SK-N-SH treated with all-trans-retinoic acid at 6 μM for 48 hours (cell line): Measurements from ENCODE around the gene FUBP3.

Experiments
- ATAC-seq: fragments of 200-7000 bp; cut with Tn5 transposase; 3 replicates; pipeline ENCODE4 v1.9.1; 2020; ENCODE audit warnings: mild to moderate bottlenecking, moderate library complexity
- ARNTL ChIP-seq: fragments of 450-650 bp; formaldehyde crosslinking; IDR thresholded peaks from 2 replicates; pipeline ENCODE4 v1.5.0; 2020; ENCODE audit warnings: low read depth, mild to moderate bottlenecking, moderate library complexity, borderline replicate concordance
- BACH2 ChIP-seq: fragments of 250-450 bp; sonication (Bioruptor Pico); IDR thresholded peaks from 2 replicates; pipeline ENCODE4 v1.9.0; 2021; ENCODE audit warnings: mild to moderate bottlenecking, borderline replicate concordance
- CSDC2 ChIP-seq: fragments of 250-450 bp; sonication (Bioruptor Pico); IDR thresholded peaks from 2 replicates; pipeline ENCODE4 v1.5.0; 2020; ENCODE audit warnings: mild to moderate bottlenecking, moderate library complexity
- ESRRG ChIP-seq: fragments of 250-450 bp; sonication (Bioruptor Pico); IDR thresholded peaks from 2 replicates; pipeline ENCODE4 v1.6.1; 2021; ENCODE audit warnings: mild to moderate bottlenecking
- ISL1 ChIP-seq: fragments of 250-450 bp; sonication (Bioruptor Pico); IDR thresholded peaks from 2 replicates; pipeline ENCODE4 v2.1.2; 2022; ENCODE audit warnings: mild to moderate bottlenecking, moderate library complexity
- PPARA ChIP-seq: fragments of 250-450 bp; sonication (Bioruptor Pico); IDR thresholded peaks from 2 replicates; pipeline ENCODE4 v1.5.0; 2020; ENCODE audit warnings: mild to moderate bottlenecking, borderline replicate concordance
- SNAI2 ChIP-seq: fragments of 250-450 bp; sonication (Bioruptor Pico); IDR thresholded peaks from 2 replicates; pipeline ENCODE4 v1.5.0; 2020; ENCODE audit warnings: mild to moderate bottlenecking, moderate library complexity
- TCF4 ChIP-seq: fragments of 250-450 bp; sonication (Bioruptor Pico); IDR thresholded peaks from 2 replicates; pipeline ENCODE4 v1.8.0; 2021; ENCODE audit warnings: mild to moderate bottlenecking, moderate library complexity, borderline replicate concordance
- TOX ChIP-seq: fragments of 250-450 bp; sonication (Bioruptor Pico); IDR thresholded peaks from 2 replicates; pipeline ENCODE4 v1.8.0; 2021; ENCODE audit warnings: mild to moderate bottlenecking, moderate library complexity, borderline replicate concordance
- ZC3H10 ChIP-seq: fragments of 250-450 bp; sonication (Bioruptor Pico); IDR thresholded peaks from 2 replicates; pipeline ENCODE4 v1.5.1; 2021; ENCODE audit warnings: mild to moderate bottlenecking, moderate library complexity
- ZFP3 ChIP-seq: fragments of 250-450 bp; sonication (Bioruptor Pico); IDR thresholded peaks from 2 replicates; pipeline ENCODE4 v1.5.0; 2020; ENCODE audit warnings: mild to moderate bottlenecking, moderate library complexity
- ZFP30 ChIP-seq: fragments of 450-650 bp; formaldehyde crosslinking; IDR thresholded peaks from 2 replicates; pipeline ENCODE4 v1.5.0; 2022; ENCODE audit warnings: mild to moderate bottlenecking, moderate library complexity
- ZNF565 ChIP-seq: fragments of 450-650 bp; formaldehyde crosslinking; conservative IDR thresholded peaks from 2 replicates; pipeline ENCODE4 v1.5.0; 2020; ENCODE audit warnings: low read depth, mild to moderate bottlenecking, moderate library complexity
- ZNF70 ChIP-seq: fragments of 450-650 bp; formaldehyde crosslinking; IDR thresholded peaks from 2 replicates; pipeline ENCODE4 v1.5.0; 2020; ENCODE audit warnings: mild to moderate bottlenecking, moderate library complexity
- ZNF8 ChIP-seq: fragments of 450-650 bp; formaldehyde crosslinking; IDR thresholded peaks from 2 replicates; pipeline ENCODE4 v1.5.0; 2020; ENCODE audit warnings: mild to moderate bottlenecking, moderate library complexity
- TF ChIP-seq, protein P1 (sequence below): fragments of 250-450 bp; sonication (Bioruptor Pico); IDR thresholded peaks from 2 replicates; pipeline ENCODE4 v1.5.1; 2021; ENCODE audit warnings: mild to moderate bottlenecking, moderate library complexity
- TF ChIP-seq, protein P2 (sequence below): fragments of 250-450 bp; sonication (Bioruptor Pico); IDR thresholded peaks from 2 replicates; pipeline ENCODE4 v1.8.0; 2021; ENCODE audit warnings: low read depth, mild to moderate bottlenecking, moderate library complexity, borderline replicate concordance
- TF ChIP-seq, protein P3 (sequence below): fragments of 250-450 bp; sonication (Bioruptor Pico); IDR thresholded peaks from 2 replicates; pipeline ENCODE4 v1.8.0; 2020; ENCODE audit warnings: mild to moderate bottlenecking, moderate library complexity, borderline replicate concordance
- TF ChIP-seq, protein P4 (sequence below): fragments of 250-450 bp; sonication (Bioruptor Pico); IDR thresholded peaks from 2 replicates; pipeline ENCODE4 v1.5.0; 2020; ENCODE audit warnings: mild to moderate bottlenecking, moderate library complexity

FUBP3 gene

DNA sequence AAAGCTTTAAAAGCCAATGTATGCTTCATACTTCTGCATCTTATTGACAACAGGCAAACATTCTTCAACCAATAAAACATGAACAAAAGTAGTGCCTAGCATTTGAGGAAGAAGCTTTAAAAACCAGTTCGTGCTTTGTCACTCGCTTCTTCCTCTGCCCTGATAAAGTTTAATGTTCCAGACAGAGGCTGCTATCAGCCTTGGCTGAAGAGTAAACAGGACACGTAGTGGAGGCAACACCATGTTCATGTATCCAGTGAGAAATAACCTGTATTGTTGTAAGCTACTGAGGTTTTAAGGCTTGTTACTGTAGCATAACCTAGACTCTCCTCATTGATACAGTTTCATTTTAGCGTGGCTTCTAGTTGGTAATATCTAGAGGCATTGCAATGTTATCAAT is 3.2 kb upstream of the FUBP3 start:
- TF ChIP-seq ZFP30 (CRISPR knock-in tag), result no peak
- TF ChIP-seq, protein P1, sequence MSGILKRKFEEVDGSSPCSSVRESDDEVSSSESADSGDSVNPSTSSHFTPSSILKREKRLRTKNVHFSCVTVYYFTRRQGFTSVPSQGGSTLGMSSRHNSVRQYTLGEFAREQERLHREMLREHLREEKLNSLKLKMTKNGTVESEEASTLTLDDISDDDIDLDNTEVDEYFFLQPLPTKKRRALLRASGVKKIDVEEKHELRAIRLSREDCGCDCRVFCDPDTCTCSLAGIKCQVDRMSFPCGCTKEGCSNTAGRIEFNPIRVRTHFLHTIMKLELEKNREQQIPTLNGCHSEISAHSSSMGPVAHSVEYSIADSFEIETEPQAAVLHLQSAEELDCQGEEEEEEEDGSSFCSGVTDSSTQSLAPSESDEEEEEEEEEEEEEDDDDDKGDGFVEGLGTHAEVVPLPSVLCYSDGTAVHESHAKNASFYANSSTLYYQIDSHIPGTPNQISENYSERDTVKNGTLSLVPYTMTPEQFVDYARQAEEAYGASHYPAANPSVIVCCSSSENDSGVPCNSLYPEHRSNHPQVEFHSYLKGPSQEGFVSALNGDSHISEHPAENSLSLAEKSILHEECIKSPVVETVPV, result no peak
- no peak for TF ChIP-seq ZNF8 (CRISPR knock-in tag)
- TF ChIP-seq ISL1 (CRISPR knock-in tag), result no peak
- TF ChIP-seq ZNF70, result no peak
- no peak for TF ChIP-seq PPARA (CRISPR knock-in tag)
- no peak for TF ChIP-seq SNAI2 (CRISPR knock-in tag)
- TF ChIP-seq, protein P2, sequence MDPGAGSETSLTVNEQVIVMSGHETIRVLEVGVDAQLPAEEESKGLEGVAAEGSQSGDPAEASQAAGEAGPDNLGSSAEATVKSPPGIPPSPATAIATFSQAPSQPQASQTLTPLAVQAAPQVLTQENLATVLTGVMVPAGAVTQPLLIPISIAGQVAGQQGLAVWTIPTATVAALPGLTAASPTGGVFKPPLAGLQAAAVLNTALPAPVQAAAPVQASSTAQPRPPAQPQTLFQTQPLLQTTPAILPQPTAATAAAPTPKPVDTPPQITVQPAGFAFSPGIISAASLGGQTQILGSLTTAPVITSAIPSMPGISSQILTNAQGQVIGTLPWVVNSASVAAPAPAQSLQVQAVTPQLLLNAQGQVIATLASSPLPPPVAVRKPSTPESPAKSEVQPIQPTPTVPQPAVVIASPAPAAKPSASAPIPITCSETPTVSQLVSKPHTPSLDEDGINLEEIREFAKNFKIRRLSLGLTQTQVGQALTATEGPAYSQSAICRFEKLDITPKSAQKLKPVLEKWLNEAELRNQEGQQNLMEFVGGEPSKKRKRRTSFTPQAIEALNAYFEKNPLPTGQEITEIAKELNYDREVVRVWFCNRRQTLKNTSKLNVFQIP (CRISPR knock-in tag), result no peak
- no peak for ATAC-seq

DNA sequence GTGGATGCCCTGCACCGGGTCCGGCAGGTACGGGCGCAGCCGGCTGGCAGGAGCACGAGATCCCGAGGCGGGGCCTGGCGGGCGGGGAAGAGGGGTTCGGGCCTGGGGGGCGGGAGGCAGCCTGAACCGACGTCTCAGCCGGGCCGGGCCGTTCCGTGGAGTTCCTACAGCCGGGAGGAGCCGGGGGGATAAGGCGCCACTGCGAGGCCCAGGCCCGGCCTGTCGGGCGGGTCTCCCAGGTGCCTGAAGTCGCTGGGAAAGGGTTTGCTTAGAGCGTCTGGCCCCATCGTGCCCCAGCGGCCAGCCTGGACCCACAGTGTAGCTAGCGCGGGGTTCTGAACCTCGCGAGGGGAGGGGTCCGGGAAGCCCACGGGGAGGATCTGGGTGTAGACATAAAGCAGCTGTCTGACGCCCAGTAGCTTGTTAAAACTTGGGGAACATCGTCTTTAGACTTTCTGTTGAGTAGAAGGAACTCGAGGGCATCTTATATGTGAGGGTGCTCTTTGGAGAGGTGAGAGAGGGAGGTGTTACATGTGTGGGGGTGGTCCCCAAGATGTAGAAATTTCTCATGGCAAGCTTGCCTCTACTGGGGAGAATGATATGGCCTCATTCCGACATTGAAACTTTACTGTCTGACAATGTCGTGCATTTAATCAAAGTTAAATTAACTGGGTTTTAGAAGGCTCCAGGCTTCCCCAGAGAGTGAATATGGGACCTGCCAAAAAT is 524 bp downstream of the FUBP3 start:
- TF ChIP-seq, protein P2 (CRISPR knock-in tag), result no peak
- TF ChIP-seq ZC3H10 (CRISPR knock-in tag) (no peak), ISL1 (CRISPR knock-in tag) (no peak), ZNF8 (CRISPR knock-in tag) (no peak), TOX (CRISPR knock-in tag) (no peak), ZFP3 (CRISPR knock-in tag) (no peak), ZNF565 (no peak), ARNTL (CRISPR knock-in tag) (no peak), BACH2 (CRISPR knock-in tag) (no peak), CSDC2 (CRISPR knock-in tag) (no peak)
- TF ChIP-seq, protein P3, sequence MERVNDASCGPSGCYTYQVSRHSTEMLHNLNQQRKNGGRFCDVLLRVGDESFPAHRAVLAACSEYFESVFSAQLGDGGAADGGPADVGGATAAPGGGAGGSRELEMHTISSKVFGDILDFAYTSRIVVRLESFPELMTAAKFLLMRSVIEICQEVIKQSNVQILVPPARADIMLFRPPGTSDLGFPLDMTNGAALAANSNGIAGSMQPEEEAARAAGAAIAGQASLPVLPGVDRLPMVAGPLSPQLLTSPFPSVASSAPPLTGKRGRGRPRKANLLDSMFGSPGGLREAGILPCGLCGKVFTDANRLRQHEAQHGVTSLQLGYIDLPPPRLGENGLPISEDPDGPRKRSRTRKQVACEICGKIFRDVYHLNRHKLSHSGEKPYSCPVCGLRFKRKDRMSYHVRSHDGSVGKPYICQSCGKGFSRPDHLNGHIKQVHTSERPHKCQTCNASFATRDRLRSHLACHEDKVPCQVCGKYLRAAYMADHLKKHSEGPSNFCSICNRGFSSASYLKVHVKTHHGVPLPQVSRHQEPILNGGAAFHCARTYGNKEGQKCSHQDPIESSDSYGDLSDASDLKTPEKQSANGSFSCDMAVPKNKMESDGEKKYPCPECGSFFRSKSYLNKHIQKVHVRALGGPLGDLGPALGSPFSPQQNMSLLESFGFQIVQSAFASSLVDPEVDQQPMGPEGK, result no peak
- TF ChIP-seq, protein P1, result no peak
- TF ChIP-seq, protein P4, sequence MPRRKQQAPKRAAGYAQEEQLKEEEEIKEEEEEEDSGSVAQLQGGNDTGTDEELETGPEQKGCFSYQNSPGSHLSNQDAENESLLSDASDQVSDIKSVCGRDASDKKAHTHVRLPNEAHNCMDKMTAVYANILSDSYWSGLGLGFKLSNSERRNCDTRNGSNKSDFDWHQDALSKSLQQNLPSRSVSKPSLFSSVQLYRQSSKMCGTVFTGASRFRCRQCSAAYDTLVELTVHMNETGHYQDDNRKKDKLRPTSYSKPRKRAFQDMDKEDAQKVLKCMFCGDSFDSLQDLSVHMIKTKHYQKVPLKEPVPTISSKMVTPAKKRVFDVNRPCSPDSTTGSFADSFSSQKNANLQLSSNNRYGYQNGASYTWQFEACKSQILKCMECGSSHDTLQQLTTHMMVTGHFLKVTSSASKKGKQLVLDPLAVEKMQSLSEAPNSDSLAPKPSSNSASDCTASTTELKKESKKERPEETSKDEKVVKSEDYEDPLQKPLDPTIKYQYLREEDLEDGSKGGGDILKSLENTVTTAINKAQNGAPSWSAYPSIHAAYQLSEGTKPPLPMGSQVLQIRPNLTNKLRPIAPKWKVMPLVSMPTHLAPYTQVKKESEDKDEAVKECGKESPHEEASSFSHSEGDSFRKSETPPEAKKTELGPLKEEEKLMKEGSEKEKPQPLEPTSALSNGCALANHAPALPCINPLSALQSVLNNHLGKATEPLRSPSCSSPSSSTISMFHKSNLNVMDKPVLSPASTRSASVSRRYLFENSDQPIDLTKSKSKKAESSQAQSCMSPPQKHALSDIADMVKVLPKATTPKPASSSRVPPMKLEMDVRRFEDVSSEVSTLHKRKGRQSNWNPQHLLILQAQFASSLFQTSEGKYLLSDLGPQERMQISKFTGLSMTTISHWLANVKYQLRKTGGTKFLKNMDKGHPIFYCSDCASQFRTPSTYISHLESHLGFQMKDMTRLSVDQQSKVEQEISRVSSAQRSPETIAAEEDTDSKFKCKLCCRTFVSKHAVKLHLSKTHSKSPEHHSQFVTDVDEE (CRISPR knock-in tag), result no peak
- peak; percentile 15 for ATAC-seq

DNA sequence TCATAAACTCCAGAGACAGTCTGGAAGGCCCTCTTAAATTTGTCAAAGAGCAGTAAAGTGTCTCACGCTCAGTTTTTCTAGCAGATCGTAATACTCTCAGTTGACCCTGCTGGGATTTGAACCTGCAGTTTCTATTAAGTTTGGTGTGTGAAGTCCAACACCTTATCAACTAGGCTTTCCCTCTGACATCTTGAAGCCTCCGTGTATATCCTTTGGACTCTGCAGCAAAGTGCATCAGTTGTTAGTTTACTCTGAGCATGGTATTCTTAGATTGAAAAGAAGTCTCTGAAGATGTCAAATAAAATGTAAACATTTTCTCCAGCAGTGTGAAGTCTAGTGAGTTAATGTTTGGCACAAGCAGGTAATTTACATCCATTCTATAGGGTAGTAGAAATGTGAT is 2.4 kb downstream of the FUBP3 start:
- ATAC-seq, result no peak
- TF ChIP-seq ZNF70, result no peak
- no peak for TF ChIP-seq CSDC2 (CRISPR knock-in tag)
- TF ChIP-seq TCF4, result no peak
- TF ChIP-seq ZNF8 (CRISPR knock-in tag), result no peak
- no peak for TF ChIP-seq ZFP3 (CRISPR knock-in tag)
- no peak for TF ChIP-seq SNAI2 (CRISPR knock-in tag)
- TF ChIP-seq ESRRG (CRISPR knock-in tag), result no peak
